OCI-LY1 (cell line): ENCODE data around the gene PIK3R4.

Experiments used
- H2AFZ ChIP-seq: fragments of 200-600 bp; sonication (generic), shearing (Covaris generic); 2 replicates; pipeline ENCODE4 v1.6.0; 2014; ENCODE audit warnings: antibody characterized with exemption, mild to moderate bottlenecking, low read length
- H3F3A ChIP-seq: fragments of 200-600 bp; sonication (generic), shearing (Covaris generic); 2 replicates; pipeline ENCODE4 v1.6.0; 2014; ENCODE audit warnings: mild to moderate bottlenecking, antibody characterized with exemption, low read length, moderate library complexity; ENCODE audit not compliant: insufficient read depth
- H3K27ac ChIP-seq: fragments of 200-600 bp; sonication (generic); 2 replicates; pipeline ENCODE4 v1.5.1; 2014; ENCODE audit warnings: low read length, mixed run types, mild to moderate bottlenecking, low read depth; ENCODE audit not compliant: poor library complexity, severe bottlenecking
- H3K27me3 ChIP-seq: fragments of 200-600 bp; sonication (generic); 2 replicates; pipeline ENCODE4 v1.6.0; 2014; ENCODE audit warnings: antibody characterized with exemption, mild to moderate bottlenecking, low read length, moderate library complexity; ENCODE audit not compliant: insufficient read depth
- H3K36me3 ChIP-seq: fragments of 200-600 bp; sonication (generic); 2 replicates; pipeline ENCODE4 v1.6.1; 2014; ENCODE audit warnings: mild to moderate bottlenecking, antibody characterized with exemption, low read length, moderate library complexity, mixed read lengths; ENCODE audit not compliant: insufficient read depth
- H3K4me1 ChIP-seq: fragments of 200-600 bp; sonication (generic); 2 replicates; pipeline ENCODE4 v1.5.1; 2014; ENCODE audit warnings: mild to moderate bottlenecking, low read length, moderate library complexity; ENCODE audit not compliant: insufficient read depth, severe bottlenecking
- H3K4me2 ChIP-seq: fragments of 200-600 bp; sonication (generic), shearing (Covaris generic); 2 replicates; pipeline ENCODE4 v1.6.1; 2014; ENCODE audit warnings: low read length
- H3K4me3 ChIP-seq: fragments of 200-600 bp; sonication (generic); 2 replicates; pipeline ENCODE4 v1.5.1; 2014; ENCODE audit warnings: low read length, low read depth, mild to moderate bottlenecking, mixed read lengths; ENCODE audit not compliant: poor library complexity, severe bottlenecking
- H3K79me2 ChIP-seq: fragments of 200-600 bp; shearing (Covaris generic); 2 replicates; pipeline ENCODE4 v1.6.1; 2016; ENCODE audit warnings: mixed run types, low read length, mixed read lengths; ENCODE audit not compliant: insufficient read depth
- H3K9ac ChIP-seq: fragments of 200-600 bp; sonication (generic), shearing (Covaris generic); 2 replicates; pipeline ENCODE4 v1.6.1; 2014; ENCODE audit warnings: mild to moderate bottlenecking, low read length, mixed read lengths
- H3K9me2 ChIP-seq: fragments of 200-600 bp; sonication (generic), shearing (Covaris generic); 2 replicates; pipeline ENCODE4 v1.6.1; 2014; ENCODE audit warnings: low read depth, mild to moderate bottlenecking, low read length, mixed read lengths
- H3K9me3 ChIP-seq: fragments of 200-600 bp; shearing (Covaris generic); 2 replicates; pipeline ENCODE4 v1.6.1; 2014; ENCODE audit warnings: low read length, mixed read lengths
- H4K20me1 ChIP-seq: fragments of 200-600 bp; sonication (generic), shearing (Covaris generic); 2 replicates; pipeline ENCODE4 v1.6.0; 2016; ENCODE audit warnings: mild to moderate bottlenecking, low read length; ENCODE audit not compliant: insufficient read depth
- CTCF ChIP-seq: fragments of 200-600 bp; sonication (generic), shearing (Covaris generic); IDR thresholded peaks from 2 replicates; pipeline ENCODE4 v1.5.1; 2017; ENCODE audit warnings: mild to moderate bottlenecking, antibody characterized with exemption, low read length, moderate library complexity, mixed read lengths
- EZH2 ChIP-seq: fragments of 200-600 bp; sonication (generic), shearing (Covaris generic); IDR thresholded peaks from 2 replicates; pipeline ENCODE4 v1.8.0; 2017; ENCODE audit warnings: borderline replicate concordance, mixed run types, mild to moderate bottlenecking, antibody characterized with exemption, low read length, moderate library complexity, mixed read lengths

PIK3R4 gene

GRCh38 chr3:130636480-130637234 is 110.0 kb downstream of the PIK3R4 start:
- Histone ChIP-seq H3K4me2 (no peak overlapping the region), H3K9ac (no peak overlapping the region), H3K9me2 (no peaks in the 10 kb centered on the region), H3F3A (no peaks in the 10 kb centered on the region), H3K79me2 (no peaks in the 10 kb centered on the region), H3K27ac (no peak overlapping the region), H2AFZ (no peak overlapping the region), H4K20me1 (no peaks in the 10 kb centered on the region), H3K27me3 (no peaks in the 10 kb centered on the region), H3K4me1 (no peaks in the 10 kb centered on the region), H3K36me3 (no peaks in the 10 kb centered on the region), H3K4me3 (no peak overlapping the region), H3K9me3 (no peaks in the 10 kb centered on the region)
- TF ChIP-seq EZH2: no peak
- no peak for TF ChIP-seq CTCF

GRCh38 chr3:130635978-130636377 is 110.7 kb downstream of the PIK3R4 start:
- no peak overlapping the region for H2AFZ ChIP-seq
- no peaks in the 10 kb centered on the region for H3K79me2 ChIP-seq
- H3K4me2 ChIP-seq: no peak overlapping the region
- no peaks in the 10 kb centered on the region for H3K9me3 ChIP-seq
- H3K27me3 ChIP-seq: no peaks in the 10 kb centered on the region
- no peaks in the 10 kb centered on the region for H3F3A ChIP-seq
- no peak overlapping the region for H3K9ac ChIP-seq
- no peaks in the 10 kb centered on the region for H4K20me1 ChIP-seq
- H3K4me1 ChIP-seq: no peaks in the 10 kb centered on the region
- no peak overlapping the region for H3K27ac ChIP-seq
- TF ChIP-seq EZH2: no peak
- no peak for TF ChIP-seq CTCF
- no peaks in the 10 kb centered on the region for H3K36me3 ChIP-seq
- no peak overlapping the region for H3K4me3 ChIP-seq
- H3K9me2 ChIP-seq: no peaks in the 10 kb centered on the region

- no peaks in the 10 kb centered on the region for H3F3A ChIP-seq
- no peak overlapping the region for H3K27ac ChIP-seq
- H3K79me2 ChIP-seq: no peaks in the 10 kb centered on the region
- H3K9me2 ChIP-seq: no peaks in the 10 kb centered on the region
- no peaks in the 10 kb centered on the region for H3K4me1 ChIP-seq
- no peak overlapping the region for H2AFZ ChIP-seq
- no peak overlapping the region for H3K9ac ChIP-seq
- TF ChIP-seq CTCF: no peak
- no peak for TF ChIP-seq EZH2
- H3K36me3 ChIP-seq: no peaks in the 10 kb centered on the region
- H3K27me3 ChIP-seq: no peaks in the 10 kb centered on the region
- H3K4me3 ChIP-seq: no peak overlapping the region
- H4K20me1 ChIP-seq: no peaks in the 10 kb centered on the region
- no peak overlapping the region for H3K4me2 ChIP-seq
- no peaks in the 10 kb centered on the region for H3K9me3 ChIP-seq
These were observed 111.3 kb downstream of the PIK3R4 start for GRCh38 chr3:130635285-130635684.
